Ishikawa (cell line): ENCODE measurements around the gene MSLN.

ENCODE experiments used
- CEBPB ChIP-seq: IDR thresholded peaks from 2 replicates; pipeline ENCODE4 v1.6.1; 2012
- EGR1 ChIP-seq: IDR thresholded peaks from 2 replicates; pipeline ENCODE4 v1.6.1; 2012
- EP300 ChIP-seq: IDR thresholded peaks from 2 replicates; pipeline ENCODE4 v1.6.1; 2012; ENCODE audit warnings: borderline replicate concordance
- FOXM1 ChIP-seq: IDR thresholded peaks from 2 replicates; pipeline ENCODE4 v1.6.1; 2012; ENCODE audit warnings: low read depth, borderline replicate concordance
- MAX ChIP-seq: IDR thresholded peaks from 2 replicates; pipeline ENCODE4 v1.6.1; 2012
- NFIC ChIP-seq: IDR thresholded peaks from 2 replicates; pipeline ENCODE4 v1.6.1; 2012
- RAD21 ChIP-seq: IDR thresholded peaks from 2 replicates; pipeline ENCODE4 v1.6.1; 2012; ENCODE audit warnings: low read depth
- REST ChIP-seq: IDR thresholded peaks from 2 replicates; pipeline ENCODE4 v1.6.1; 2012; ENCODE audit warnings: low read depth, mild to moderate bottlenecking
- TAF1 ChIP-seq: IDR thresholded peaks from 2 replicates; pipeline ENCODE4 v1.6.1; 2012; ENCODE audit warnings: low read depth, mild to moderate bottlenecking
- TCF12 ChIP-seq: IDR thresholded peaks from 2 replicates; pipeline ENCODE4 v1.6.1; 2012; ENCODE audit warnings: low read depth
- TEAD4 ChIP-seq: IDR thresholded peaks from 2 replicates; pipeline ENCODE4 v1.6.1; 2012
- USF1 ChIP-seq: IDR thresholded peaks from 2 replicates; pipeline ENCODE4 v1.6.1; 2012
- YY1 ChIP-seq: IDR thresholded peaks from 2 replicates; pipeline ENCODE4 v1.6.1; 2012; ENCODE audit warnings: low read depth
- ZBTB7A ChIP-seq: IDR thresholded peaks from 2 replicates; pipeline ENCODE4 v1.6.1; 2012; ENCODE audit warnings: low read depth

Gene MSLN

GRCh38 chr16:760545-761343 lies at the start of gene MSLN:
Gene MSLN (plus strand): TSS chr16:760734. CDS start chr16:762681, 1,947 bp downstream.
- TF ChIP-seq MAX (0 out of 2 replicates have a peak, but pooled peaks have one; percentile 9), FOXM1 (no peak), ZBTB7A (no peak), EGR1 (peak; percentile 44; the same call in 1 of the 2 replicates), TEAD4 (peak; percentile 62)

GRCh38 chr16:711084-711483 lies 49.5 kb upstream of the MSLN start:
- TF ChIP-seq REST: no peak
- no peak for TF ChIP-seq ZBTB7A
- no peak for TF ChIP-seq EP300
- no peak for TF ChIP-seq YY1
- TF ChIP-seq USF1: no peak

- TF ChIP-seq RAD21: peak; percentile 90
- no peak for TF ChIP-seq YY1
- no peak for TF ChIP-seq FOXM1
- TF ChIP-seq ZBTB7A: no peak
- no peak for TF ChIP-seq USF1
These were observed 48.8 kb upstream of the MSLN start for GRCh38 chr16:711548-712320.

GRCh38 chr16:712740-713250 lies 47.7 kb upstream of the MSLN start:
- TF ChIP-seq TEAD4 (peak; percentile 5; the same call in 1 of the 2 replicates), EP300 (0 out of 2 replicates have a peak, but pooled peaks have one; percentile 37), CEBPB (peak; percentile 50; the same call in 1 of the 2 replicates), RAD21 (peak; percentile 35), USF1 (0 out of 2 replicates have a peak, but pooled peaks have one; percentile 15)

- TF ChIP-seq ZBTB7A (no peak), TCF12 (no peak), CEBPB (no peak), RAD21 (no peak), USF1 (no peak), REST (no peak), NFIC (no peak), TAF1 (no peak), YY1 (no peak), EGR1 (no peak), MAX (no peak), EP300 (no peak), TEAD4 (no peak)
These were observed 46.5 kb upstream of the MSLN start for GRCh38 chr16:714079-714478.
